Effector memory CD4-positive, alpha-beta T cell (primary cell): ENCODE measurements around the gene NSF.
"Not testable (repeated sequence)": the region's sequence is repeated elsewhere in the genome, so short reads cannot be mapped to it uniquely, and the experiment has no call there.

Experiments used
- DNase-seq, 3 donors: peaks; one replicate each; pipeline ENCODE4 v3.0.0-alpha.2; 2020
- H3K27ac ChIP-seq: 2 replicates; pipeline ENCODE4 v1.7.0; 2013; ENCODE audit warnings: mild to moderate bottlenecking, low read length, moderate library complexity; ENCODE audit not compliant: insufficient read depth, poor library complexity, severe bottlenecking
- H3K27me3 ChIP-seq: replicated peaks from 2 replicates; pipeline ENCODE4 v1.7.0; 2013; ENCODE audit warnings: mild to moderate bottlenecking, low read length; ENCODE audit not compliant: insufficient read depth, control insufficient read depth, poor library complexity, severe bottlenecking
- H3K36me3 ChIP-seq: 2 replicates; pipeline ENCODE4 v1.7.0; 2013; ENCODE audit warnings: mild to moderate bottlenecking, low read length, moderate library complexity; ENCODE audit not compliant: control insufficient read depth, insufficient read depth
- H3K4me1 ChIP-seq: 2 replicates; pipeline ENCODE4 v1.7.0; 2013; ENCODE audit warnings: low read length, mild to moderate bottlenecking; ENCODE audit not compliant: control insufficient read depth, insufficient read depth, poor library complexity, severe bottlenecking
- H3K4me3 ChIP-seq: 2 replicates; pipeline ENCODE4 v1.7.0; 2013; ENCODE audit warnings: low read length, low read depth, mild to moderate bottlenecking; ENCODE audit not compliant: insufficient read depth, poor library complexity, severe bottlenecking
- H3K9me3 ChIP-seq: 2 replicates; pipeline ENCODE4 v1.7.0; 2013; ENCODE audit warnings: mild to moderate bottlenecking, low read length, moderate library complexity; ENCODE audit not compliant: control insufficient read depth

NSF gene

GRCh38 chr17:46745376-46745775 is 154.9 kb downstream of the NSF start:
- Histone ChIP-seq H3K27ac (no peak overlapping the region), H3K4me1 (no peaks in the 10 kb centered on the region), H3K36me3 (peaks cover 5% of the 10 kb centered on the region), H3K9me3 (no peaks in the 10 kb centered on the region), H3K27me3 (no peaks in the 10 kb centered on the region), H3K4me3 (no peak overlapping the region)
- no peak for DNase-seq

GRCh38 chr17:46751425-46751824 is 161.0 kb downstream of the NSF start:
- Histone ChIP-seq H3K4me1 (no peaks in the 10 kb centered on the region), H3K9me3 (no peaks in the 10 kb centered on the region), H3K27me3 (no peaks in the 10 kb centered on the region), H3K36me3 (peaks cover 44% of the 10 kb centered on the region), H3K27ac (no peak overlapping the region), H3K4me3 (no peak overlapping the region)
- DNase-seq, result no peak

- Histone ChIP-seq H3K4me3 (no peak overlapping the region), H3K36me3 (peaks cover 44% of the 10 kb centered on the region), H3K4me1 (no peaks in the 10 kb centered on the region), H3K9me3 (no peaks in the 10 kb centered on the region), H3K27ac (no peak overlapping the region), H3K27me3 (no peaks in the 10 kb centered on the region)
- DNase-seq, result no peak
Observed at GRCh38 chr17:46753776-46754175, 163.3 kb downstream of the NSF start.

GRCh38 chr17:46756081-46756735 is 165.7 kb downstream of the NSF start:
- H3K27ac ChIP-seq, result no peak overlapping the region
- DNase-seq, result no peak
- no peak overlapping the region for H3K4me3 ChIP-seq
- H3K36me3 ChIP-seq, result peaks cover 35% of the 10 kb centered on the region
- H3K27me3 ChIP-seq, result no peaks in the 10 kb centered on the region
- no peaks in the 10 kb centered on the region for H3K4me1 ChIP-seq
- no peaks in the 10 kb centered on the region for H3K9me3 ChIP-seq

GRCh38 chr17:46756861-46757260 is 166.4 kb downstream of the NSF start:
- Histone ChIP-seq H3K27me3 (no peaks in the 10 kb centered on the region), H3K36me3 (peaks cover 28% of the 10 kb centered on the region), H3K27ac (no peak overlapping the region), H3K9me3 (no peaks in the 10 kb centered on the region), H3K4me3 (no peak overlapping the region), H3K4me1 (no peaks in the 10 kb centered on the region)
- DNase-seq, result no peak

- not testable (repeated sequence) for DNase-seq, H3K4me3 ChIP-seq
Observed at GRCh38 chr17:46757588-46757987, 167.1 kb downstream of the NSF start.

GRCh38 chr17:46758614-46759013 is 168.1 kb downstream of the NSF start:
- Histone ChIP-seq H3K27ac (no peak overlapping the region), H3K36me3 (peaks cover 12% of the 10 kb centered on the region), H3K4me3 (no peak overlapping the region), H3K9me3 (no peaks in the 10 kb centered on the region), H3K4me1 (no peaks in the 10 kb centered on the region), H3K27me3 (no peaks in the 10 kb centered on the region)
- no peak for DNase-seq

More at GRCh38 chr17:46757588-46757987, 167.1 kb downstream of the NSF start:
- H3K27me3 ChIP-seq, H3K27ac ChIP-seq, H3K9me3 ChIP-seq, H3K4me1 ChIP-seq: not testable (repeated sequence)
- peaks cover 21% of the 10 kb centered on the region for H3K36me3 ChIP-seq

GRCh38 chr17:46759141-46759540 is 168.7 kb downstream of the NSF start:
- Histone ChIP-seq H3K27ac (no peak overlapping the region), H3K4me3 (no peak overlapping the region), H3K36me3 (peaks cover 7% of the 10 kb centered on the region), H3K4me1 (no peaks in the 10 kb centered on the region), H3K9me3 (no peaks in the 10 kb centered on the region), H3K27me3 (no peaks in the 10 kb centered on the region)
- no peak for DNase-seq

- no peaks in the 10 kb centered on the region for H3K27me3 ChIP-seq
- H3K27ac ChIP-seq, result no peak overlapping the region
- no peak overlapping the region for H3K4me3 ChIP-seq
- DNase-seq, result no peak
- H3K36me3 ChIP-seq, result peaks cover 2% of the 10 kb centered on the region
- H3K4me1 ChIP-seq, result no peaks in the 10 kb centered on the region
- H3K9me3 ChIP-seq, result no peaks in the 10 kb centered on the region
Observed at GRCh38 chr17:46763416-46763815, 172.9 kb downstream of the NSF start.

- no peak for DNase-seq
- no peak overlapping the region for H3K4me3 ChIP-seq
- H3K9me3 ChIP-seq, result no peaks in the 10 kb centered on the region
- H3K27ac ChIP-seq, result no peak overlapping the region
- peaks cover 2% of the 10 kb centered on the region for H3K36me3 ChIP-seq
- H3K4me1 ChIP-seq, result no peaks in the 10 kb centered on the region
- no peaks in the 10 kb centered on the region for H3K27me3 ChIP-seq
Observed at GRCh38 chr17:46764000-46764708, 173.7 kb downstream of the NSF start.
